B cell (primary cell): ENCODE measurements around the gene GLCCI1.

Source experiments
- EZH2 ChIP-seq: IDR thresholded peaks from 2 replicates; pipeline ENCODE4 v1.6.1; 2012; ENCODE audit warnings: borderline replicate concordance, low read depth, mild to moderate bottlenecking, moderate library complexity, low read length; ENCODE audit not compliant: insufficient read depth, poor library complexity, severe bottlenecking
- TF ChIP-seq, protein P1 (sequence below): fragments of 200-600 bp; IDR thresholded peaks from one replicate; pipeline ENCODE4 v1.8.0; 2022; ENCODE audit warnings: antibody characterized with exemption, mild to moderate bottlenecking

GRCh38 chr7:7923818-7924217, 44.8 kb upstream of the GLCCI1 start:
- TF ChIP-seq, protein P1, sequence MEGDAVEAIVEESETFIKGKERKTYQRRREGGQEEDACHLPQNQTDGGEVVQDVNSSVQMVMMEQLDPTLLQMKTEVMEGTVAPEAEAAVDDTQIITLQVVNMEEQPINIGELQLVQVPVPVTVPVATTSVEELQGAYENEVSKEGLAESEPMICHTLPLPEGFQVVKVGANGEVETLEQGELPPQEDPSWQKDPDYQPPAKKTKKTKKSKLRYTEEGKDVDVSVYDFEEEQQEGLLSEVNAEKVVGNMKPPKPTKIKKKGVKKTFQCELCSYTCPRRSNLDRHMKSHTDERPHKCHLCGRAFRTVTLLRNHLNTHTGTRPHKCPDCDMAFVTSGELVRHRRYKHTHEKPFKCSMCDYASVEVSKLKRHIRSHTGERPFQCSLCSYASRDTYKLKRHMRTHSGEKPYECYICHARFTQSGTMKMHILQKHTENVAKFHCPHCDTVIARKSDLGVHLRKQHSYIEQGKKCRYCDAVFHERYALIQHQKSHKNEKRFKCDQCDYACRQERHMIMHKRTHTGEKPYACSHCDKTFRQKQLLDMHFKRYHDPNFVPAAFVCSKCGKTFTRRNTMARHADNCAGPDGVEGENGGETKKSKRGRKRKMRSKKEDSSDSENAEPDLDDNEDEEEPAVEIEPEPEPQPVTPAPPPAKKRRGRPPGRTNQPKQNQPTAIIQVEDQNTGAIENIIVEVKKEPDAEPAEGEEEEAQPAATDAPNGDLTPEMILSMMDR: no peak
- TF ChIP-seq EZH2: no peak
